ENCODE measurements around the gene FSTL5.
A peak's percentile ranks its signal among the peaks of the same experiment; 100 is the strongest.

Gene FSTL5

DNA sequence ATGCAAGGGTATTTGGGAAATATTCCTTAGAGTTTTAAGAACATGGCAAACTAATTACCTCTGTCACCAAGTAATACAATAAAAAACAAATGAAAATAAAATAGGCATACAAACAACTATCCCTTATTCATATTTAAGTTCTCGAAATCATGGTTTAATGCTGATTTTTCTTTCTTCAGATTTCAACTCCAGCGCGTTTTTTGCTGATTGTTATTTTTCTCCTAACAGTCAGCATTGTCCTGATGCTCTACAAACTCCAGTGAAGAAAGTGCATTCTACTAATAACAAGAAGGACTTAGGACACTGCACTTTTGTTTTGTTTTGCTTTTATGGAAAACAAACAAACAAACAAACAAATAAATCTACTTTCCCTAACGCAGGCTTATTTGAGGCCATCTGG lies 282.4 kb downstream of the FSTL5 start:
- H3K9me3 ChIP-seq, result no peaks in the 10 kb centered on the region
- H4K20me1 ChIP-seq, result no peaks in the 10 kb centered on the region
- no peaks in the 10 kb centered on the region for H3K36me3 ChIP-seq
- no peak overlapping the region for H3K27ac ChIP-seq
- H3K4me1 ChIP-seq, result no peaks in the 10 kb centered on the region
- no peak overlapping the region for H3K4me2 ChIP-seq
- H3K27me3 ChIP-seq, result no peaks in the 10 kb centered on the region
- TF ChIP-seq Cebpa-rat (IDR thresholded peaks at IDR 0.05), result no peak
- H3K4me3 ChIP-seq, result no peak overlapping the region
- H3K9ac ChIP-seq, result no peak overlapping the region

DNA sequence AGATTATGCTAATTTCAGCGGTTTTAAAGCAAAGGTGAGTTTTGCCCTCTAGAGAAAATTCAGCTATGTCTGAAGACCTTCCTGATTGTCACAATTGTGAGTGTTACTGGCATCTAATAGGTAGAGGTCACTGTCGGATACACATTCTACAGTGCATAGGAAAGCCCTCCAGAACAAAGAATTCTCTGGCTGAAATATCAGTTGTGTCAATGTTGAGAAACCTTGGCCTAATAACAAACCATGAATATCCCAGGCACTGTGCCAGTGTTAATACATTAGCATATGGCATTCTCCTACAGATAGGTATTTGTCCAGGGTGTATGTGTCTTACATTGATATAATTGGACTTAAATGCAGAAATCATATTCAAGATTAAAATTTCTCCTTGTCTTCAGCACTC lies 294.3 kb downstream of the FSTL5 start:
- Histone ChIP-seq H3K27me3 (no peaks in the 10 kb centered on the region), H3K4me2 (no peak overlapping the region), H3K9ac (no peak overlapping the region), H3K27ac (no peak overlapping the region), H3K9me3 (no peaks in the 10 kb centered on the region), H3K4me1 (no peaks in the 10 kb centered on the region), H3K4me3 (no peak overlapping the region), H4K20me1 (no peaks in the 10 kb centered on the region), H3K36me3 (no peaks in the 10 kb centered on the region)
- no peak for TF ChIP-seq Cebpa-rat (IDR thresholded peaks at IDR 0.05)

GRCh38 chr4:161856711-161857326 lies 307.0 kb downstream of the FSTL5 start:
- Histone ChIP-seq H3K4me3 (no peak overlapping the region), H3K4me2 (no peak overlapping the region)

GRCh38 chr4:161850631-161851030 lies 313.2 kb downstream of the FSTL5 start:
- no peaks in the 10 kb centered on the region for H3K4me1 ChIP-seq
- no peak overlapping the region for H3K4me2 ChIP-seq
- H3K4me3 ChIP-seq, result no peak overlapping the region
- H3K27me3 ChIP-seq, result no peaks in the 10 kb centered on the region
- H3K9me3 ChIP-seq, result no peaks in the 10 kb centered on the region
- H3K36me3 ChIP-seq, result no peaks in the 10 kb centered on the region
- H4K20me1 ChIP-seq, result no peaks in the 10 kb centered on the region
- no peak for TF ChIP-seq Cebpa-rat (IDR thresholded peaks at IDR 0.05)
- no peak overlapping the region for H3K9ac ChIP-seq
- no peak overlapping the region for H3K27ac ChIP-seq

More at GRCh38 chr4:161856711-161857326, 307.0 kb downstream of the FSTL5 start:
- H3K4me1 ChIP-seq, result no peaks in the 10 kb centered on the region
- no peak overlapping the region for H3K9ac ChIP-seq
- TF ChIP-seq Cebpa-rat (IDR thresholded peaks at IDR 0.05), result no peak
- no peak overlapping the region for H3K27ac ChIP-seq
- H3K27me3 ChIP-seq, result no peaks in the 10 kb centered on the region
- no peaks in the 10 kb centered on the region for H4K20me1 ChIP-seq
- H3K36me3 ChIP-seq, result no peaks in the 10 kb centered on the region
- H3K9me3 ChIP-seq, result no peaks in the 10 kb centered on the region

- no peak overlapping the region for H3K9ac ChIP-seq
- no peak for TF ChIP-seq Cebpa-rat (IDR thresholded peaks at IDR 0.05)
- no peak overlapping the region for H3K27ac ChIP-seq
- no peak overlapping the region for H3K4me2 ChIP-seq
- H3K4me1 ChIP-seq, result no peaks in the 10 kb centered on the region
- no peaks in the 10 kb centered on the region for H4K20me1 ChIP-seq
- no peaks in the 10 kb centered on the region for H3K36me3 ChIP-seq
- H3K9me3 ChIP-seq, result no peaks in the 10 kb centered on the region
- no peak overlapping the region for H3K4me3 ChIP-seq
- no peaks in the 10 kb centered on the region for H3K27me3 ChIP-seq
Measured at GRCh38 chr4:161841759-161842158, 322.0 kb downstream of the FSTL5 start.

DNA sequence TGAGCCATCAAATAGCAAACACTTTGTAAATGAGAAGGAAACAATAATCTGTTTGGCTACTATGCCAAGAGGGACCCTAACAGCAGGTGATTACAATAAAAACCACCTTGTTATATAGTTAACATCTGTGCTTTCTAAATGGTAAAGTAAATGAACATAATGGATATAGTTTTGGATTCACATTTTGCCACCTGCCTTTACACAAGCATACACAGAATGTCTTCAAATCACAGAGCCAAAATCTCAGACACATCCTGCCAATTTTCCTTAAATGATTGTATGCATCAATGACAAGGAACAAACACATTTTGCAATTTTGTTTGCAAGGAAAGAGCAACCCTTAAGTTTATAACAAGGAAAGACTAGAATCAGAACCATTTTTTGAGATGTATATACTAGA lies 334.2 kb downstream of the FSTL5 start:
- no peak overlapping the region for H3K4me3 ChIP-seq
- TF ChIP-seq Cebpa-rat (IDR thresholded peaks at IDR 0.05), result no peak

DNA sequence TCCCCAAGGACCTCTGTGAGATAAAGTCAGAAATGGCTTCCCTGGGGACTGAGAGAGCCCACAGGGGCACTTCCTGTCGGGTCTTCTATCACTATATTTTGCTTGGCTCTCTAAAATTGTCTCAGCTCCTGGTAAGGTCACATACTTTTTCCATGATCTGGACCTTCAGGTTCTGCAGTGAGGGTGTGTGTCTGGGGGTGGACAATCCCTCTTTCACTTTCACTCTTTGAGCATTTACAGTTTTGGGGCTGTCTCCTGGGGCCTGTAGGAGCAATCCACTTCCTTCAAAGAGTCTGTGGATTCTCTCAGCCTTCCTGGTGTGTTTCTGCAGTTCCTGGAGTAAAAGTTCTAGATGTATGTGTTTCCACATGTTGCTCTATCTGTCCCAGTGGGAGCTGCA lies 335.7 kb downstream of the FSTL5 start:
- H3K9me3 ChIP-seq, result peaks cover 5% of the 10 kb centered on the region
- H3K4me1 ChIP-seq, result peaks cover 19% of the 10 kb centered on the region
- no peaks in the 10 kb centered on the region for H4K20me1 ChIP-seq
- H3K27ac ChIP-seq, result peak overlapping the region; percentile 71
- peak overlapping the region; percentile 77 for H3K4me2 ChIP-seq
- H3K27me3 ChIP-seq, result no peaks in the 10 kb centered on the region
- no peak for TF ChIP-seq Cebpa-rat (IDR thresholded peaks at IDR 0.05)
- peak overlapping the region; percentile 44 for H3K4me3 ChIP-seq
- peak overlapping the region; percentile 44; the same call in 1 of the 2 replicates for H3K9ac ChIP-seq
- no peaks in the 10 kb centered on the region for H3K36me3 ChIP-seq

More for the DNA sequence above, 334.2 kb downstream of the FSTL5 start:
- Histone ChIP-seq H3K27me3 (no peaks in the 10 kb centered on the region), H3K27ac (no peak overlapping the region), H3K4me2 (no peak overlapping the region), H3K36me3 (no peaks in the 10 kb centered on the region), H3K9me3 (no peaks in the 10 kb centered on the region), H3K9ac (no peak overlapping the region), H4K20me1 (no peaks in the 10 kb centered on the region), H3K4me1 (peaks cover 19% of the 10 kb centered on the region)

DNA sequence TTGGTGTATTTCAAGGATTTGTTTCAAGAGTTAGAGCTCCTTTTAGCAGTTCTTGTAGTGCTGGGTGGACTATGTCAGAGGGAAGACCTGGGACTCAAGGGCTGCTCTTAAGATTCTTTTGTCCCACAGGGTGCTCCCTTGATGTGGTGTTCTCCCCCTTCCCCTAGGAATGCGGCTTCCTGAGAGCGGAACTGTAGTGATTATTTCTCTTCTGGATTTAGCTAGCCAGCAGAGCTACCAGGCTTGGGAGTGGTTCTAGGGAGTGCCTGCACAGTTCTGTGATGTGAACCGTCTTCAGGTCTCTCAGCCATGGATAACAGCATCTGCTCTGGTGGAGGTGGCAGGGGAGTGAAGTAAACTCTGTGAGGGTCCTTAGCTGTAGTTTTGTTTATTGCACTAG lies 336.8 kb downstream of the FSTL5 start:
- no peak overlapping the region for H3K9ac ChIP-seq
- H3K27me3 ChIP-seq, result no peaks in the 10 kb centered on the region
- H3K9me3 ChIP-seq, result peaks cover 16% of the 10 kb centered on the region
- no peaks in the 10 kb centered on the region for H3K36me3 ChIP-seq
- peaks cover 19% of the 10 kb centered on the region for H3K4me1 ChIP-seq
- peak overlapping the region; percentile 77 for H3K4me2 ChIP-seq
- TF ChIP-seq Cebpa-rat (IDR thresholded peaks at IDR 0.05), result no peak
- no peak overlapping the region for H3K4me3 ChIP-seq
- no peaks in the 10 kb centered on the region for H4K20me1 ChIP-seq
- H3K27ac ChIP-seq, result no peak overlapping the region

DNA sequence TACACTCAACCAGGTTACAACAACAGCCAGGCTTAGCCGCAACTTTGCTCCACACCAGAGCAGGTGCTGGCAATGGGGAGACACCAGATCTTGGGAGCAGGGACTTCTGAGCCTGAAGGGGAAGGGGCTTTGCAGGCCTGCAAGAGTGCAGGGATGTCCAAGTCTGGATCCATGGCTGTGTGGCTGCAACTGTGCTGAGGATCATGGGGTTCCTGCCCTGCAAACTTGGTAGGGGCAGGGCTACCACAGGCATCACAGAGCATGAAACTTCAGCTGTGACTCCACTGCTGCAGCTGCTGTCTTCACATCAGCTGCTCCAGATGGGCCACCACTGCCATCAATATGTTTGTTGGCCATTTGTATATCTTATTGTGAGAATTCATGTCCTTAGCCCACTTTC lies 340.4 kb downstream of the FSTL5 start:
- Histone ChIP-seq H3K4me1 (peaks cover 16% of the 10 kb centered on the region), H3K27me3 (no peaks in the 10 kb centered on the region), H3K9me3 (peaks cover 17% of the 10 kb centered on the region), H3K9ac (no peak overlapping the region), H3K4me3 (no peak overlapping the region), H3K36me3 (no peaks in the 10 kb centered on the region), H3K27ac (no peak overlapping the region), H4K20me1 (no peaks in the 10 kb centered on the region), H3K4me2 (no peak overlapping the region)
- no peak for TF ChIP-seq Cebpa-rat (IDR thresholded peaks at IDR 0.05)

- Histone ChIP-seq H3K4me3 (no peak overlapping the region), H3K4me1 (peaks cover 3% of the 10 kb centered on the region), H3K9ac (no peak overlapping the region), H3K36me3 (no peaks in the 10 kb centered on the region), H3K27me3 (no peaks in the 10 kb centered on the region), H3K4me2 (no peak overlapping the region), H3K27ac (no peak overlapping the region), H3K9me3 (peaks cover 17% of the 10 kb centered on the region), H4K20me1 (no peaks in the 10 kb centered on the region)
- TF ChIP-seq Cebpa-rat (IDR thresholded peaks at IDR 0.05), result no peak
Measured at GRCh38 chr4:161822174-161822573, 341.6 kb downstream of the FSTL5 start.

DNA sequence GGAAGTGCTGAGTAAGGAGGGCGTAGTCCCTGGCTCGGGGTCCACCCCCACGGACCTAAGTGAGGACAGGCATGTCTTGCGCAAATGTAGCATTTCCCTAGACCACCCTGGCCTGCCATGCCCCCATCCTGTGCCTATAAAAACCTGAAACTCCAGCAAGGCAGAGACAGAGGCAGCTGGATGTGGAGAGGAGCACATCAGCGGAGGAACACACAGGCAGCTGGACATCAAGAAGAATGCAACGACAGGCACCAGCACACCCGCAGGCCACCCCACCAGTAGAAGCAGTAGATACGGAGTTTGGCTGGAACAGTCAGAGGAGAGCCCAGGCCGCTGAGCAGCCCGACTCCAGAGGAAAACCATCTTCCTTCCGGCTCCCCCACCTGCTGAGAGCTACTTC lies 345.9 kb downstream of the FSTL5 start:
- H3K4me1 ChIP-seq, result no peaks in the 10 kb centered on the region
- H3K27me3 ChIP-seq, result no peaks in the 10 kb centered on the region
- H3K9ac ChIP-seq, result no peak overlapping the region
- no peak overlapping the region for H3K4me3 ChIP-seq
- H3K27ac ChIP-seq, result no peak overlapping the region
- H3K9me3 ChIP-seq, result peaks cover 10% of the 10 kb centered on the region
- no peaks in the 10 kb centered on the region for H4K20me1 ChIP-seq
- TF ChIP-seq Cebpa-rat (IDR thresholded peaks at IDR 0.05), result no peak
- H3K36me3 ChIP-seq, result no peaks in the 10 kb centered on the region
- H3K4me2 ChIP-seq, result no peak overlapping the region

All from BLaER1 (cell line).